Breast epithelium (tissue), 4 donors: Measurements from ENCODE around the gene LHPP. TPM values are rescaled to one million over a fixed set of nuclear protein-coding genes. Genes with fewer than 3 reads are reported as not detected.
A peak's percentile ranks its signal among the peaks of the same experiment; 100 is the strongest.

Experiments used
- DNase-seq, 2 donors: peaks; one replicate each; pipeline ENCODE4 v3.0.0-alpha.2; 2019; ENCODE audit warnings: low spot score in 2 of 2
- H3K27ac ChIP-seq, 2 donors: fragments of 200-600 bp; sonication (generic) in 1 of 2; one replicate each; pipeline ENCODE4 v1.5.1; 2016 to 2019; ENCODE audit warnings: mild to moderate bottlenecking in 1 of 2
- H3K27me3 ChIP-seq, 2 donors: fragments of 200-600 bp; sonication (generic) in 1 of 2; one replicate each; pipeline versions ENCODE4 v1.5.1 to v1.6.0; 2017 to 2019; ENCODE audit warnings: control low read depth in 1 of 2, mild to moderate bottlenecking in 1 of 2
- H3K36me3 ChIP-seq: fragments of 200-600 bp; one replicate; pipeline ENCODE4 v1.5.1; 2019
- H3K4me1 ChIP-seq, 2 donors: fragments of 200-600 bp; sonication (generic); one replicate each; pipeline ENCODE4 v1.5.1; 2016 to 2019; ENCODE audit warnings: control low read depth in 1 of 2
- H3K4me3 ChIP-seq, 3 donors: fragments of 200-600 bp; sonication (generic); 1 replicate in 2 of 3; 2 replicates in 1 of 3; pipeline ENCODE4 v1.5.1; 2016 to 2019; ENCODE audit warnings: mild to moderate bottlenecking in 3 of 3, moderate library complexity in 2 of 3
- H3K9me3 ChIP-seq, 2 donors: fragments of 200-600 bp; sonication (generic) in 1 of 2; one replicate each; pipeline ENCODE4 v1.5.1; 2016 to 2019; ENCODE audit warnings: control low read depth in 1 of 2
- POLR2A ChIP-seq: fragments of 450-650 bp; IDR thresholded peaks from one replicate; pipeline ENCODE4 v1.6.1; 2016; ENCODE audit warnings: antibody characterized with exemption, mild to moderate bottlenecking, moderate library complexity
- POLR2AphosphoS5 ChIP-seq, 3 donors: sonication (generic); formaldehyde crosslinking; IDR thresholded peaks; one replicate each; pipeline ENCODE4 v1.6.1; 2017; ENCODE audit warnings: antibody characterized with exemption in 3 of 3
- intact Hi-C: fragments of 100-400 bp; cut with DNase I; formaldehyde crosslinking; loops from one replicate; pipeline ENCODE4 v1.15.1; 2023; ENCODE audit warnings: low total_unique reads
- total RNA-seq, 3 donors: library from RNA; depleted of rRNA; stranded (reverse); fragments of >200 nt; gene quantifications; one replicate each; pipeline ENCODE4 v1.1.0, GENCODE V29; 2016
- TF ChIP-seq, protein P1 (sequence below), 3 donors: fragments of 450-650 bp; IDR thresholded peaks; one replicate each; pipeline ENCODE4 v1.5.1; 2016 to 2017; ENCODE audit warnings: antibody characterized with exemption in 3 of 3, mild to moderate bottlenecking in 3 of 3, moderate library complexity in 3 of 3

The LHPP gene
- total RNA-seq, 3 donors from 2014 or later: 13.1 to 19.6 (median 17.0) TPM

DNA sequence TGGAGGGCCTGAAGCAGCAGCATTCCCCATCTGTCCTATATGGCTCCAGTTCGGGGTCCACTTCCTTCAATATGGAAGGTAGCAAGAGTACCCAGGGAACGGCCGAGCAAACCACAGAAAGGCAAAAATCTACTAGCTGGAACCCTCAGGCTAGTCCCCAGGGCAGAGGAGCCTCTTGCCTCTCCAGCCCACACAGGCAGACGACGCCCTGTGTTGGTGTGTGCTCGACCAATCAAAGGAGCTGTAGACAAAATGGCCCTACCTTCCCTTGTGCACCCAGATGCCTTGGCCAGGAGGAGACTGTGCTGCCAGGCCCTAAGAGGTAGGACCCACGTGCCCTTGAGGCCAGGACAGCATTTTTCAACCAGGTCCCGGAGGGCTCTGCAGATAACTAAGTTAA is 191.1 kb downstream of the LHPP start:
- H3K9me3 ChIP-seq: no peaks in the 10 kb centered on the region
- H3K27ac ChIP-seq: peak overlapping the region in 1 of 2 donors; percentile 80
- TF ChIP-seq POLR2A (no peak), POLR2AphosphoS5 (IDR thresholded peaks at IDR 0.05) (no peak)
- TF ChIP-seq, protein P1, sequence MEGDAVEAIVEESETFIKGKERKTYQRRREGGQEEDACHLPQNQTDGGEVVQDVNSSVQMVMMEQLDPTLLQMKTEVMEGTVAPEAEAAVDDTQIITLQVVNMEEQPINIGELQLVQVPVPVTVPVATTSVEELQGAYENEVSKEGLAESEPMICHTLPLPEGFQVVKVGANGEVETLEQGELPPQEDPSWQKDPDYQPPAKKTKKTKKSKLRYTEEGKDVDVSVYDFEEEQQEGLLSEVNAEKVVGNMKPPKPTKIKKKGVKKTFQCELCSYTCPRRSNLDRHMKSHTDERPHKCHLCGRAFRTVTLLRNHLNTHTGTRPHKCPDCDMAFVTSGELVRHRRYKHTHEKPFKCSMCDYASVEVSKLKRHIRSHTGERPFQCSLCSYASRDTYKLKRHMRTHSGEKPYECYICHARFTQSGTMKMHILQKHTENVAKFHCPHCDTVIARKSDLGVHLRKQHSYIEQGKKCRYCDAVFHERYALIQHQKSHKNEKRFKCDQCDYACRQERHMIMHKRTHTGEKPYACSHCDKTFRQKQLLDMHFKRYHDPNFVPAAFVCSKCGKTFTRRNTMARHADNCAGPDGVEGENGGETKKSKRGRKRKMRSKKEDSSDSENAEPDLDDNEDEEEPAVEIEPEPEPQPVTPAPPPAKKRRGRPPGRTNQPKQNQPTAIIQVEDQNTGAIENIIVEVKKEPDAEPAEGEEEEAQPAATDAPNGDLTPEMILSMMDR (IDR thresholded peaks at IDR 0.05): no peak
- H3K27me3 ChIP-seq: no peaks in the 10 kb centered on the region
- H3K4me3 ChIP-seq: no peak overlapping the region
- no peak for DNase-seq
- no peaks in the 10 kb centered on the region for H3K36me3 ChIP-seq
- intact Hi-C loops: loop anchor here (10.0 kb wide), 1 partner anchor 82 kb away; no protein-coding TSS in a partner anchor
- H3K4me1 ChIP-seq: peaks cover 6 to 23% of the 10 kb centered on the region in 2 donors

DNA sequence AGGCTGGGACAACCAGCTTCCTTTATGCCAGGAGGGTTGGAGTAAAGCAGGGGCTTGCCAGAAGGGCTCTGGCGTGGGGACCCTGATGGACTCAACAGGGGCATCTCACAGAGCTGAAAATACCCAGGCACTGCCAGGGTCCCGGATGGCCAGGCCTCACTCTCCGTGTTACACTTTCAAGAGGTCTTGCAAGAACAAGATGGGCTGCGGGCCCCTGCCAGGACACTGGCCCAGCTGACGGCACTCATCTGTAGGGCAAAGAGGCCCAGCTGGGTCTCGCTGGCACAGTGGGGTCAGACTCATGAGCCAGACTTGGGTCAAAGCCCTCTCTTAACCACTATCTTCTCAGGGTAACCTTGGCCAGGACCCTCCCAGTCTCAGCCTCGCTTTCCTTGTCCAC is 191.7 kb downstream of the LHPP start:
- peak overlapping the region; percentile 79 to 80 for H3K27ac ChIP-seq

DNA sequence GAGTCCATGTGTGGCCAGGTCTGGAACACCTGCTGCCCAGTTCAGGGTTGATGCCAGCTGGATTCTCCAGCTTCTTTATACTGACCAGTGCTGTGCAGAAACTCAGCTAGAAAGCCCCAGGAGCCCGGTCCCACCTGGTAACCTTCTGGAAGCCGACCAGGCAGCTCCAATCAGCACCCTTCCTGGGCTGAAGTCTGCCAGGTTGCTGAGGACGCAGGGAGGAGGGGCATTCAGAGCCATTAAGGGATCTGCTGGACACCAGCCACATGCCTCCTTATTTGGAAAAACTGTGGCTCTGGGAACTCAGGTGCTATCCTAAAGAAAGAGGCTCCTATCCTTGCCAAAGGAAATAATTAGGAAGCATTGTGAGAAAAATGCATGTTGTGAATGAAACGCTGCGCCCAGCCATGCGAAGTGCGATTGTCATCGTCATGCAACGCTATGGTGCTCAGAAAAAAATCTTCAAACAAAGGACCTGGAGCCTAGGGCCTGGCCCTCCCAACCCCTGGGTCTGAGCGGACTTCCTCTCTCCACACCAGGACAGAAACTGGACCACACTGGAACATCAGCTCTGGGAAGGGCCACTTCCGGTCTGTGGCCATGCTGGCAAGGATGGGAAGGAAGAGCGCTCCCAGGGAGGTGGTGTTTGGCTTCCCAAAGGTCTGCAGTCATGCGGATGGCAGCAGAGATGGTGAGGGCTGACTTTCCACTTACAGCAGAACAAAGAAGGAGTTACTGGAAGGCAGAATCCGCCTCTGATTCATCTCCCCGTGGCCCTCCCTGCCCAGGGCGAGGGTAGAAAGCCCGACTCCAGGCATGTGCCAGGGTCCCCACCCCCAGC is 192.4 kb downstream of the LHPP start:
- intact Hi-C loops: loop anchor here (10.0 kb wide), 1 partner anchor 81 kb away; no protein-coding TSS in a partner anchor
- no peak for DNase-seq
- no peaks in the 10 kb centered on the region for H3K9me3 ChIP-seq
- no peak overlapping the region for H3K4me3 ChIP-seq
- H3K27ac ChIP-seq: peak overlapping the region; percentile 79 to 80
- peaks cover 6 to 23% of the 10 kb centered on the region in 2 donors for H3K4me1 ChIP-seq
- TF ChIP-seq POLR2AphosphoS5 (IDR thresholded peaks at IDR 0.05): peak in 2 of 3 donors; percentile 42 to 44
- TF ChIP-seq, protein P1 (IDR thresholded peaks at IDR 0.05): no peak
- no peaks in the 10 kb centered on the region for H3K36me3 ChIP-seq
- no peaks in the 10 kb centered on the region for H3K27me3 ChIP-seq

More for the DNA sequence above, 191.7 kb downstream of the LHPP start:
- intact Hi-C loops: loop anchor here (10.0 kb wide), 1 partner anchor 81 kb away; no protein-coding TSS in a partner anchor
- Histone ChIP-seq H3K4me3 (no peak overlapping the region), H3K36me3 (no peaks in the 10 kb centered on the region), H3K9me3 (no peaks in the 10 kb centered on the region), H3K4me1 (peaks cover 6 to 23% of the 10 kb centered on the region in 2 donors), H3K27me3 (no peaks in the 10 kb centered on the region)
- TF ChIP-seq, protein P1 (IDR thresholded peaks at IDR 0.05): no peak
- TF ChIP-seq POLR2A (no peak), POLR2AphosphoS5 (IDR thresholded peaks at IDR 0.05) (no peak)
- DNase-seq: no peak

DNA sequence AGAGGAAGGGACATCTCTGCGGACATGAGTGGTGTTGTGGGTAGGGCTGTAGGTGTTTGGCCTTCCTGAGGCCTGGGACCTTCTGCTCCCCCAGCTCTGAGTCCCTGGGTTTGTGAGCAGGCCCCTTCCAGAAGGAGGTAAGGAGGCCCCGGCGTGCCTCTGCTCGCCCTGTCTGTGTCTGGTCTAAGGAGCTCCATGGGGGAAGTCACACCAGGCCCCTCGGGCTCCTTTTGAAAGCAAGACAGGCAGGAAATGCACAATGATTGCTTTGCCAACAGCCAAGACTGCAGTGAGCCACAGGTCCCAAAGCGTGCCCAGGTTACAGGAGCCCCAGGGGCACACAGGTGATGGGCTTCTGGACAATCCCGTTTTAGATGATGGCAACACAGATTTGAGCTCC is 193.1 kb downstream of the LHPP start:
- intact Hi-C loops: loop anchor here (10.0 kb wide), 1 partner anchor 80 kb away; no protein-coding TSS in a partner anchor
- Histone ChIP-seq H3K27me3 (no peaks in the 10 kb centered on the region), H3K27ac (peak overlapping the region; percentile 79 to 80), H3K9me3 (no peaks in the 10 kb centered on the region), H3K4me1 (peaks cover 6 to 23% of the 10 kb centered on the region in 2 donors), H3K36me3 (no peaks in the 10 kb centered on the region), H3K4me3 (no peak overlapping the region)
- TF ChIP-seq POLR2AphosphoS5 (IDR thresholded peaks at IDR 0.05): no peak
- TF ChIP-seq, protein P1 (IDR thresholded peaks at IDR 0.05): no peak
- DNase-seq: peak in 1 of 2 donors; percentile 43
